Loucy (cell line): ENCODE data around the gene GALNT12.

Experiments used
- H2AFZ ChIP-seq: fragments of 200-600 bp; sonication (generic); 2 replicates; pipeline ENCODE4 v1.6.0; 2016; ENCODE audit warnings: antibody characterized with exemption, mild to moderate bottlenecking, low read length, moderate library complexity
- H3F3A ChIP-seq: fragments of 200-600 bp; 2 replicates; pipeline ENCODE4 v1.6.0; 2016; ENCODE audit warnings: antibody characterized with exemption, low read depth, mild to moderate bottlenecking
- H3K27me3 ChIP-seq: fragments of 200-600 bp; sonication (generic); 2 replicates; pipeline ENCODE4 v1.6.1; 2014; ENCODE audit warnings: low read length, mild to moderate bottlenecking; ENCODE audit not compliant: insufficient read depth, poor library complexity, severe bottlenecking
- H3K36me3 ChIP-seq: fragments of 200-600 bp; sonication (generic); 2 replicates; pipeline ENCODE4 v1.6.1; 2016; ENCODE audit warnings: low read length; ENCODE audit not compliant: insufficient read depth
- H3K4me1 ChIP-seq: fragments of 200-600 bp; sonication (generic); 2 replicates; pipeline ENCODE4 v1.5.1; 2014; ENCODE audit warnings: low read length, mild to moderate bottlenecking; ENCODE audit not compliant: insufficient read depth, poor library complexity, severe bottlenecking
- H3K4me2 ChIP-seq: fragments of 200-600 bp; sonication (generic); 2 replicates; pipeline ENCODE4 v1.6.0; 2014; ENCODE audit warnings: antibody characterized with exemption, low read length, low read depth, mild to moderate bottlenecking; ENCODE audit not compliant: poor library complexity, severe bottlenecking
- H3K4me3 ChIP-seq: fragments of 200-600 bp; sonication (generic); 2 replicates; pipeline ENCODE4 v1.5.1; 2014; ENCODE audit warnings: low read length, mild to moderate bottlenecking, mixed read lengths; ENCODE audit not compliant: poor library complexity, severe bottlenecking
- H3K79me2 ChIP-seq: fragments of 200-600 bp; sonication (generic); 2 replicates; pipeline ENCODE4 v1.6.1; 2014; ENCODE audit warnings: low read length; ENCODE audit not compliant: insufficient read depth
- H3K9ac ChIP-seq: fragments of 200-600 bp; sonication (generic); 2 replicates; pipeline ENCODE4 v1.6.0; 2014; ENCODE audit warnings: mild to moderate bottlenecking, low read depth, low read length, moderate library complexity; ENCODE audit not compliant: poor library complexity, severe bottlenecking
- H3K9me2 ChIP-seq: fragments of 200-600 bp; sonication (generic); replicated peaks from 2 replicates; pipeline ENCODE4 v1.6.1; 2016; ENCODE audit warnings: low read depth, low read length, mixed read lengths
- H3K9me3 ChIP-seq: fragments of 200-600 bp; sonication (generic); 2 replicates; pipeline ENCODE4 v1.6.1; 2014; ENCODE audit warnings: mild to moderate bottlenecking, antibody characterized with exemption, low read length, low read depth; ENCODE audit not compliant: insufficient read depth
- H4K20me1 ChIP-seq: fragments of 200-600 bp; sonication (generic); 2 replicates; pipeline ENCODE4 v1.6.0; 2014; ENCODE audit warnings: antibody characterized with exemption, low read length, mild to moderate bottlenecking; ENCODE audit not compliant: insufficient read depth, poor library complexity, severe bottlenecking
- EZH2phosphoT487 ChIP-seq: fragments of 200-600 bp; IDR thresholded peaks from 2 replicates; pipeline ENCODE4 v1.6.1; 2018; ENCODE audit warnings: antibody characterized with exemption, mild to moderate bottlenecking, moderate library complexity, borderline replicate concordance
- TF ChIP-seq, protein P1 (sequence below): fragments of 200-600 bp; sonication (generic); conservative IDR thresholded peaks from 2 replicates; pipeline ENCODE4 v1.5.1; 2014; ENCODE audit warnings: mild to moderate bottlenecking, antibody characterized with exemption, low read length

The GALNT12 gene

DNA sequence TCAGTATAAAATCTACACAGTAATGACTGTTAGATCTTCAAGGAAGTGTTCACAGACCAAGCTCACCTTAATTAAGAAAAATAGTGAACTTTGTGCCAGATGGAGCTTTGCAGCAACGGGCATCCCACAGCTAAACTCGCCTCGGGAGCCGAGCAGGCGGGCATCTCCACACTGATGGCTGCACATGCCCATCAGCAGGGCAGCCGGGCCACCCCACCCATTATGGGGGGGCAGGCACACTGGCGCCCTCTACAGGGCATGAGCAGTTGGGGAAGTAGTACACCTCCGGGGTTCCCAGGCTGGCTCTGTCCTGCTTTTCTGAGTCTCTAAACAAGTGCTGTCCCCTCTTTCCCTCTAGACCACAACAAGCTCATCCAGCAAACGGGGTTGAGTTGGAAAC is 32.7 kb upstream of the GALNT12 start:
- no peaks in the 10 kb centered on the region for H3K9me3 ChIP-seq
- no peaks in the 10 kb centered on the region for H4K20me1 ChIP-seq
- H3K9me2 ChIP-seq: no peaks in the 10 kb centered on the region
- no peak overlapping the region for H3K4me3 ChIP-seq
- H3F3A ChIP-seq: no peaks in the 10 kb centered on the region
- H3K27me3 ChIP-seq: no peaks in the 10 kb centered on the region
- no peaks in the 10 kb centered on the region for H3K79me2 ChIP-seq
- H2AFZ ChIP-seq: no peak overlapping the region
- no peaks in the 10 kb centered on the region for H3K4me1 ChIP-seq
- TF ChIP-seq, protein P1, sequence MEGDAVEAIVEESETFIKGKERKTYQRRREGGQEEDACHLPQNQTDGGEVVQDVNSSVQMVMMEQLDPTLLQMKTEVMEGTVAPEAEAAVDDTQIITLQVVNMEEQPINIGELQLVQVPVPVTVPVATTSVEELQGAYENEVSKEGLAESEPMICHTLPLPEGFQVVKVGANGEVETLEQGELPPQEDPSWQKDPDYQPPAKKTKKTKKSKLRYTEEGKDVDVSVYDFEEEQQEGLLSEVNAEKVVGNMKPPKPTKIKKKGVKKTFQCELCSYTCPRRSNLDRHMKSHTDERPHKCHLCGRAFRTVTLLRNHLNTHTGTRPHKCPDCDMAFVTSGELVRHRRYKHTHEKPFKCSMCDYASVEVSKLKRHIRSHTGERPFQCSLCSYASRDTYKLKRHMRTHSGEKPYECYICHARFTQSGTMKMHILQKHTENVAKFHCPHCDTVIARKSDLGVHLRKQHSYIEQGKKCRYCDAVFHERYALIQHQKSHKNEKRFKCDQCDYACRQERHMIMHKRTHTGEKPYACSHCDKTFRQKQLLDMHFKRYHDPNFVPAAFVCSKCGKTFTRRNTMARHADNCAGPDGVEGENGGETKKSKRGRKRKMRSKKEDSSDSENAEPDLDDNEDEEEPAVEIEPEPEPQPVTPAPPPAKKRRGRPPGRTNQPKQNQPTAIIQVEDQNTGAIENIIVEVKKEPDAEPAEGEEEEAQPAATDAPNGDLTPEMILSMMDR: peak; percentile 78
- no peak for TF ChIP-seq EZH2phosphoT487
- H3K9ac ChIP-seq: no peak overlapping the region
- no peak overlapping the region for H3K4me2 ChIP-seq
- no peaks in the 10 kb centered on the region for H3K36me3 ChIP-seq

DNA sequence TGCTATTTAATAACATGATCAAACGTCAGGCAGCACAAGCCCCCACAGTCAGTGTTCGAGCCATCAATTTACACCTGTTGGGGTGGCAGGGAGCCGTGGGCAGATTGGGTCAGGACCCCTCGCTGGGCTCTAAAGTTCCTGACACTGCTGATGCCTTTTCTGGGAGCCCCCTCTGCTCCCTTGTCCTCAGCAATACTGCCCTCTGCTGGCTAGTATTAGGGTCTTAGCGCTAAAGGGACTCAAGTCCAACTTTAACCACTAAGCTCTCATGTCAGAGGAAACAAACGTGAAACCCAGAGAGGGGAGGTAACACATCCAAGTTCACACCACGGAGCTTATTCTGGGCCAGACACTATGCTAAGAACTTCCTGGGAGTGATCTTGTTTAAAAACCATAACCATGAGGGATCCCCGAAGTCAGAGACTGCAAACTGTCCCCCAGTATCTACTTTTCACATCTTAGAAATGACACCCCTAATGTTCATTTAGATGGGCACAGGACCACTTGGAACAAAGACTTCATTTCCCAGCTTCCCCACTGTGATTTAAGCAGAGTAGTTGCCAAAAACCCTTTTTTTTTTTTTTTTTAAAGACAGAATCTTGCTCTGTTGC is 31.5 kb upstream of the GALNT12 start:
- Histone ChIP-seq H3K36me3 (no peaks in the 10 kb centered on the region), H3F3A (no peaks in the 10 kb centered on the region), H2AFZ (no peak overlapping the region)

DNA sequence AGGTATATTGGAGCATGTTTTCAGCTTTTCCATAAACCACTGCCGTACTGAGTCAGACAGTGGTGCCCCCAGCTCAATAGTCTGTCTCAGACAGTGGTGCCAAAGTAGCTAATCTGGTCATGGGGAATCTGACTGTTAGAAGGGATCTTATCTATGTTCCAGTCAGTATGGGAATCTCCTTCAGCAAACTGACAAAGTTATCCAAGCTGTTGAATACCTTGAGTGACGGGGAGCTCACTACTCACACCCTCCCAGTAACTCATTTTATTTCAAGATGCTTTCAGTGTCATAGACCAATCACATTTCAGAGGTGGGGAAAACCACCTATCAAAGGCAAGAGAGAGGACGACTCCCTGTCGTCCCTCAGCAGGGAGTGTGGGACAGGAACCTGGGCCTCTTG is 29.9 kb upstream of the GALNT12 start:
- H3K36me3 ChIP-seq: no peaks in the 10 kb centered on the region

More for the DNA sequence above, 31.5 kb upstream of the GALNT12 start:
- Histone ChIP-seq H3K4me3 (no peak overlapping the region), H3K4me1 (no peaks in the 10 kb centered on the region), H3K9me2 (no peaks in the 10 kb centered on the region), H3K27me3 (no peaks in the 10 kb centered on the region), H3K79me2 (no peaks in the 10 kb centered on the region), H3K4me2 (no peak overlapping the region), H3K9ac (no peak overlapping the region), H4K20me1 (no peaks in the 10 kb centered on the region), H3K9me3 (no peaks in the 10 kb centered on the region)
- no peak for TF ChIP-seq EZH2phosphoT487
- TF ChIP-seq, protein P1: peak; percentile 89

More for the DNA sequence above, 29.9 kb upstream of the GALNT12 start:
- Histone ChIP-seq H3K4me2 (no peak overlapping the region), H3K27me3 (no peaks in the 10 kb centered on the region), H3K79me2 (no peaks in the 10 kb centered on the region), H3K9me2 (no peaks in the 10 kb centered on the region), H3K9ac (no peak overlapping the region), H3K4me1 (no peaks in the 10 kb centered on the region), H3K9me3 (no peaks in the 10 kb centered on the region), H4K20me1 (no peaks in the 10 kb centered on the region), H3K4me3 (no peak overlapping the region), H2AFZ (no peak overlapping the region), H3F3A (no peaks in the 10 kb centered on the region)
- no peak for TF ChIP-seq EZH2phosphoT487
- TF ChIP-seq, protein P1: no peak
